ENCODE data around the gene CCDC201.
"Not testable (repeated sequence)": the region's sequence is repeated elsewhere in the genome, so short reads cannot be mapped to it uniquely, and the experiment has no call there.

Gene CCDC201

DNA sequence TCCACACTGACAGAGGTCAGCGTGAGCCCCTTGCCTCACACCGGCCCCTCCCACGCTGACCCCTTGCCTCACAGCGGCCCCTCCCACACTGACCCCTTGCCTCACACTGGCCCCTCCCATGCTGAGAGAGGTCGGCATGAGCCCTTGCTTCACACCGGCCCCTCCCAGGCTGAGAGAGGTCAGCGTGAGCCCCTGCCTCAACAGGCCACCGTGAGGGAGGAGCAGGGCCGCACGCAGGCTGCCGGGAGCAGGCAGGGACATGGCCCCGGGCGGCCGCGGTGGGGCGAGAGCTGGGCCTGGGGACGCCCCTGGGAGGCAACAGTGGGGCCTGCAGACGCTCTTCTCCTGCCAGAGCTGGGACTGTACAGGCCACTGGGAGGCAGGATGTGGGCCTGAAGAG, 59.1 kb downstream of the CCDC201 start:
- not testable (repeated sequence) for DNase-seq

DNA sequence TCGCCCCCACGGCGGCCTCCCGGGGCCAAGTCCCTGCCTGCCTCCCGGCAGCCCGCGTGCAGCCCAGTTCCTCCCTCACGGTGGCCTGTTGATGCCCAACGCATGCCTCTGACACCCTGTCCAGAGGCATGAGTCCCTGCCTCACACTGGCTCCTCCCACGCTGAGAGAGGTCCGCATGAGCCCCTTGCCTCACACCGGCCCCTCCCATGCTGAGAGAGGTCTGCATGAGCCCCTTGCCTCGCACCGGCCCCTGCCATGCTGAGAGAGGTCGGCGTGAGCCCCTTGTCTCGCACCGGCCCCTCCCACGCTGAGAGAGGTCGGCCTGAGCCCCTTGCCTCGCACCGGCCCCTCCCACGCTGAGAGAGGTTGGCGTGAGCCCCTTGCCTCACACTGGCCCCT, 59.9 kb downstream of the CCDC201 start:
- no peak for DNase-seq

DNA sequence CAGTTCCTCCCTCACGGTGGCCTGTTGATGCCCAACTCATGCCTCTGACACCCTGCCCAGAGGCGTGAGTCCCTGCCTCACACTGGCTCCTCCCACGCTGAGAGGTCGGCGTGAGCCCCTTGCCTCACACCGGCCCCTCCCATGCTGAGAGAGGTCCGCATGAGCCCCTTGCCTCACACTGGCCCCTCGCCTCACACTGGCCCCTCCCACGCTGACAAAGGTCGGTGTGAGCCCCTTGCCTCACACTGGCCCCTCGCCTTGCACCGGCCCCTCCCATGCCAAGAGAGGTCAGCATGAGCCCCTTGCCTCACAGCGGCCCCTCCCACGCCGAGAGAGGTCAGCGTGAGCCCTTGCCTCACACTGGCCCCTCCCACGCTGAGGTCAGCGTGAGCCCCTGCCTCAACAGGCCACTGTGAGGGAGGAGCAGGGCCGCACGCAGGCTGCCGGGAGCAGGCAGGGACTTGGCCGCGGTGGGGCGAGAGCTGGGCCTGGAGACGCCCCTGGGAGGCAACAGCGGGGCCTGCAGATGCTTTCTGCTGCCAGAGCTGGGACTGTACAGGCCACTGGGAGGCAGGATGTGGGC, 61.1 kb downstream of the CCDC201 start:
- not testable (repeated sequence) for DNase-seq

DNA sequence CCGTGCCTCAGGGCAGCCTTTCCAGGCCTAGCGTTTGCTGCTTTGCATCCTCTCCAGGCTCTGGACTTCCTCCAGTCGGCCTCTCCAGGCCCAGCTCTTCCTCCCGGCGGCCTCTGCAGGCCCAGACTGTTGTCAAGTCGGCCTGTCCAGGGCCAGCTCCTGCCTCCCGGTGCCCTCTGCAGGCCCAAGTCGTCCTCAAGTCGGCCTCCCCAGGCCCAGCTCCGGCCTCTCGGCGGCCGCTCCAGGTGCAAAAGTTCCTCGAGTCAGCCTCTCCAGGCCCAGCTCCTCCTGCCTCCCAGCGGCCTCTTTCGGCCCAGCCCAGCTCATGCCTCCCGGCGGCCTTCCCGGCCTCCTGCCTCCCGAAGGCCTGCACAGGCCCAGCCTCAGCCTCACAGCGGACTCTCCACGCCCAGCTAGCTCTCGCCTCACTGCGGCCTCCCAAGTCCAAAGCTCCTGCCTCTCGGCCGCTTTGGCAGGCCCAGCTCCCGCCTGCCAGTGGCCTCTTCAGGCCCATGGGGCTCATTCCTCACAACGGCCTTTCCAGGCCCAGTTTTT, 62.4 kb downstream of the CCDC201 start:
- DNase-seq: not testable (repeated sequence)

Data from DMS153 (cell line).